NT2/D1 (cell line): ENCODE results near the gene CAPN9.

Experiments
- YY1 ChIP-seq: IDR thresholded peaks from 2 replicates; pipeline ENCODE4 v1.6.1; 2011; ENCODE audit not compliant: insufficient read length, insufficient read depth
- ZNF274 ChIP-seq: IDR thresholded peaks from 2 replicates; pipeline ENCODE4 v1.6.1; 2011; ENCODE audit warnings: mild to moderate bottlenecking, low read depth, low read length

- TF ChIP-seq ZNF274: no peak
- TF ChIP-seq YY1: no peak
These were observed 54.0 kb downstream of the CAPN9 start for GRCh38 chr1:230800891-230801840.
